ENCODE measurements around the gene AHSG. TPM values are rescaled to one million over a fixed set of nuclear protein-coding genes. Genes with fewer than 3 reads are reported as not detected.
A peak's percentile ranks its signal among the peaks of the same experiment; 100 is the strongest.
"Not testable (repeated sequence)": the region's sequence is repeated elsewhere in the genome, so short reads cannot be mapped to it uniquely, and the experiment has no call there.

Gene AHSG
- polyA plus RNA-seq, 4 donors, result 0.26 to 69.3 (median 1.2) TPM

GRCh38 chr3:186617036-186617946, 4.4 kb downstream of the AHSG start:
- peak; percentile 32 to 52 (median 43) for DNase-seq (ENCODE audit: low read depth in 4 of 4, low spot score in 3 of 4)

GRCh38 chr3:186618318-186618938, 5.6 kb downstream of the AHSG start:
- DNase-seq (ENCODE audit: low read depth in 4 of 4, low spot score in 3 of 4), result no peak

GRCh38 chr3:186619787-186620212, 6.9 kb downstream of the AHSG start:
- no peak for DNase-seq (ENCODE audit: low read depth in 4 of 4, low spot score in 3 of 4)

GRCh38 chr3:186620213-186621092, 7.6 kb downstream of the AHSG start:
- DNase-seq (ENCODE audit: low read depth in 4 of 4, low spot score in 3 of 4), result no peak

- DNase-seq (ENCODE audit: low read depth in 4 of 4, low spot score in 3 of 4), result no peak
These were observed 9.2 kb downstream of the AHSG start for GRCh38 chr3:186621894-186622650.

- no peak for DNase-seq (ENCODE audit: low read depth in 4 of 4, low spot score in 3 of 4)
These were observed 9.9 kb downstream of the AHSG start for GRCh38 chr3:186622651-186623310.

GRCh38 chr3:186624598-186624997, 11.7 kb downstream of the AHSG start:
- DNase-seq (ENCODE audit: low read depth in 4 of 4, low spot score in 3 of 4), result no peak

- no peak for DNase-seq (ENCODE audit: low read depth in 4 of 4, low spot score in 3 of 4)
These were observed 12.8 kb downstream of the AHSG start for GRCh38 chr3:186625600-186626042.

GRCh38 chr3:186626254-186626847, 13.5 kb downstream of the AHSG start:
- DNase-seq (ENCODE audit: low read depth in 4 of 4, low spot score in 3 of 4), result no peak

GRCh38 chr3:186627852-186628414, 15.1 kb downstream of the AHSG start:
- no peak for DNase-seq (ENCODE audit: low read depth in 4 of 4, low spot score in 3 of 4)

- DNase-seq (ENCODE audit: low read depth in 4 of 4, low spot score in 3 of 4), result no peak
These were observed 15.9 kb downstream of the AHSG start for GRCh38 chr3:186628756-186629155.

GRCh38 chr3:186630950-186631641, 18.2 kb downstream of the AHSG start:
- no peak for DNase-seq (ENCODE audit: low read depth in 4 of 4, low spot score in 3 of 4)

GRCh38 chr3:186633481-186633880, 20.6 kb downstream of the AHSG start:
- DNase-seq (ENCODE audit: low read depth in 4 of 4, low spot score in 3 of 4), result no peak

- not testable (repeated sequence) for DNase-seq (ENCODE audit: low read depth in 4 of 4, low spot score in 3 of 4)
These were observed 21.3 kb downstream of the AHSG start for GRCh38 chr3:186634207-186634606.

- DNase-seq (ENCODE audit: low read depth in 4 of 4, low spot score in 3 of 4), result no peak
These were observed 22.7 kb downstream of the AHSG start for GRCh38 chr3:186635532-186635931.

- DNase-seq (ENCODE audit: low read depth in 4 of 4, low spot score in 3 of 4), result no peak
These were observed 23.7 kb downstream of the AHSG start for GRCh38 chr3:186636536-186636935.

- DNase-seq (ENCODE audit: low read depth in 4 of 4, low spot score in 3 of 4), result no peak
These were observed 24.8 kb downstream of the AHSG start for GRCh38 chr3:186637686-186638085.

- DNase-seq (ENCODE audit: low read depth in 4 of 4, low spot score in 3 of 4), result no peak
These were observed 25.4 kb downstream of the AHSG start for GRCh38 chr3:186638259-186638658.
